DOHH2 (cell line): ENCODE measurements around the gene ZBTB11.

Source experiments
- H3F3A ChIP-seq: fragments of 200-600 bp; sonication (generic), shearing (Covaris generic); 2 replicates; pipeline ENCODE4 v1.6.0; 2016; ENCODE audit warnings: antibody characterized with exemption, mild to moderate bottlenecking; ENCODE audit not compliant: control insufficient read depth, insufficient read depth
- H3K27ac ChIP-seq: fragments of 200-600 bp; sonication (generic); 2 replicates; pipeline ENCODE4 v1.5.1; 2014; ENCODE audit warnings: low read depth, mild to moderate bottlenecking, low read length, moderate library complexity
- H3K27me3 ChIP-seq: fragments of 200-600 bp; sonication (generic); 2 replicates; pipeline ENCODE4 v1.6.1; 2014; ENCODE audit warnings: mild to moderate bottlenecking, low read length, mixed read lengths; ENCODE audit not compliant: control insufficient read depth
- H3K36me3 ChIP-seq: fragments of 200-600 bp; sonication (generic); 2 replicates; pipeline ENCODE4 v1.6.1; 2014; ENCODE audit warnings: mild to moderate bottlenecking, low read length, moderate library complexity, mixed read lengths; ENCODE audit not compliant: control insufficient read depth
- H3K4me1 ChIP-seq: fragments of 200-600 bp; sonication (generic); 2 replicates; pipeline ENCODE4 v1.6.1; 2014; ENCODE audit warnings: mild to moderate bottlenecking, low read length, mixed read lengths; ENCODE audit not compliant: control insufficient read depth
- H3K4me2 ChIP-seq: fragments of 200-600 bp; sonication (generic); 2 replicates; pipeline ENCODE4 v1.6.0; 2014; ENCODE audit warnings: mild to moderate bottlenecking, low read length, moderate library complexity
- H3K4me3 ChIP-seq: fragments of 200-600 bp; sonication (generic); 2 replicates; pipeline ENCODE4 v1.5.1; 2014; ENCODE audit warnings: mild to moderate bottlenecking, low read length, mixed read lengths
- H3K79me2 ChIP-seq: fragments of 200-600 bp; sonication (generic); 2 replicates; pipeline ENCODE4 v1.6.1; 2014; ENCODE audit warnings: mild to moderate bottlenecking, low read length, mixed read lengths; ENCODE audit not compliant: control insufficient read depth
- H3K9me2 ChIP-seq: fragments of 200-600 bp; sonication (generic); replicated peaks from 2 replicates; pipeline ENCODE4 v1.6.1; 2014; ENCODE audit warnings: mild to moderate bottlenecking, low read length, mixed read lengths; ENCODE audit not compliant: control insufficient read depth
- H3K9me3 ChIP-seq: fragments of 200-600 bp; sonication (generic); 2 replicates; pipeline ENCODE4 v1.6.1; 2014; ENCODE audit warnings: antibody characterized with exemption, low read length, mixed read lengths; ENCODE audit not compliant: control insufficient read depth, insufficient read depth
- H4K20me1 ChIP-seq: fragments of 200-600 bp; sonication (generic); 2 replicates; pipeline ENCODE4 v1.6.0; 2014; ENCODE audit warnings: low read depth, mild to moderate bottlenecking, antibody characterized with exemption, low read length, moderate library complexity; ENCODE audit not compliant: control insufficient read depth, insufficient read depth
- EZH2phosphoT487 ChIP-seq: fragments of 200-600 bp; sonication (generic); IDR thresholded peaks from 2 replicates; pipeline ENCODE4 v1.6.1; 2017; ENCODE audit warnings: borderline replicate concordance, mild to moderate bottlenecking, antibody characterized with exemption, low read length, moderate library complexity, mixed read lengths
- TF ChIP-seq, protein P1 (sequence below): fragments of 200-600 bp; sonication (generic); IDR thresholded peaks from one replicate; pipeline ENCODE4 v1.5.1; 2014; ENCODE audit warnings: antibody characterized with exemption, mild to moderate bottlenecking, low read depth, low read length; ENCODE audit not compliant: poor library complexity, severe bottlenecking

Gene ZBTB11, protein sequence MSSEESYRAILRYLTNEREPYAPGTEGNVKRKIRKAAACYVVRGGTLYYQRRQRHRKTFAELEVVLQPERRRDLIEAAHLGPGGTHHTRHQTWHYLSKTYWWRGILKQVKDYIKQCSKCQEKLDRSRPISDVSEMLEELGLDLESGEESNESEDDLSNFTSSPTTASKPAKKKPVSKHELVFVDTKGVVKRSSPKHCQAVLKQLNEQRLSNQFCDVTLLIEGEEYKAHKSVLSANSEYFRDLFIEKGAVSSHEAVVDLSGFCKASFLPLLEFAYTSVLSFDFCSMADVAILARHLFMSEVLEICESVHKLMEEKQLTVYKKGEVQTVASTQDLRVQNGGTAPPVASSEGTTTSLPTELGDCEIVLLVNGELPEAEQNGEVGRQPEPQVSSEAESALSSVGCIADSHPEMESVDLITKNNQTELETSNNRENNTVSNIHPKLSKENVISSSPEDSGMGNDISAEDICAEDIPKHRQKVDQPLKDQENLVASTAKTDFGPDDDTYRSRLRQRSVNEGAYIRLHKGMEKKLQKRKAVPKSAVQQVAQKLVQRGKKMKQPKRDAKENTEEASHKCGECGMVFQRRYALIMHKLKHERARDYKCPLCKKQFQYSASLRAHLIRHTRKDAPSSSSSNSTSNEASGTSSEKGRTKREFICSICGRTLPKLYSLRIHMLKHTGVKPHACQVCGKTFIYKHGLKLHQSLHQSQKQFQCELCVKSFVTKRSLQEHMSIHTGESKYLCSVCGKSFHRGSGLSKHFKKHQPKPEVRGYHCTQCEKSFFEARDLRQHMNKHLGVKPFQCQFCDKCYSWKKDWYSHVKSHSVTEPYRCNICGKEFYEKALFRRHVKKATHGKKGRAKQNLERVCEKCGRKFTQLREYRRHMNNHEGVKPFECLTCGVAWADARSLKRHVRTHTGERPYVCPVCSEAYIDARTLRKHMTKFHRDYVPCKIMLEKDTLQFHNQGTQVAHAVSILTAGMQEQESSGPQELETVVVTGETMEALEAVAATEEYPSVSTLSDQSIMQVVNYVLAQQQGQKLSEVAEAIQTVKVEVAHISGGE

DNA sequence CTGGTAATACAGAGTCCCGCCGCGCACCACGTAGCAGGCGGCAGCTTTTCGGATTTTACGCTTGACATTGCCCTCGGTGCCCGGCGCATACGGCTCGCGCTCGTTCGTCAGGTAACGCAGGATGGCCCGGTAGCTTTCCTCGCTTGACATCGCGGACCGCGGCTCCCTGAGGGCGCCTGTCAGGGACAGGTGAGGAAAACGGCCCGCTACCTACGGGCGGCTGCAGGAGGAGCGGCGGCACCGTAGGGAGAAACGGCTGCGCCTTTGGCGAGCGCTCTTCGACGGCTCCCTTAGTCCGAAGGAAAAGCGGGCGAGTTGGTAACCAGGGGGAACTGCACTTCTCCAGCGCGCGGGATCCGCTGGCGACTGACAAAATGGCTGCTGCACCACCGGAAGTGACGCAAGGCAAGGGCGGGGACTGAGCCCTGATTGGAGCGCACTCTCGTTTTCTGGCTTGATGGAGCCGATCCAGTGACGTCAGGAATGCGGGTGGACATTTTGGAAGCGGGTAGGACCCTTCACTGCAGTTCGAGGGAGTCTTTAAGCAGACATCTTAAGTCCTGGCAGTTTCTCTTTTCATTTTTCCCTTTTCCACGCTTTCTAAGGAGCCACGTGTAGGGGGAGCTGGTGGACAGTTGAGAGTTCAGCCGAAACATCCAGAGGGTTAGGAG lies at the start of gene ZBTB11:
TSS of gene ZBTB11 (minus strand) at position 368 of the 671 bp plus-strand sequence. CDS start at position 150, 218 bp downstream.
- H3K27me3 ChIP-seq = no peaks in the 10 kb centered on the region
- TF ChIP-seq, protein P1, sequence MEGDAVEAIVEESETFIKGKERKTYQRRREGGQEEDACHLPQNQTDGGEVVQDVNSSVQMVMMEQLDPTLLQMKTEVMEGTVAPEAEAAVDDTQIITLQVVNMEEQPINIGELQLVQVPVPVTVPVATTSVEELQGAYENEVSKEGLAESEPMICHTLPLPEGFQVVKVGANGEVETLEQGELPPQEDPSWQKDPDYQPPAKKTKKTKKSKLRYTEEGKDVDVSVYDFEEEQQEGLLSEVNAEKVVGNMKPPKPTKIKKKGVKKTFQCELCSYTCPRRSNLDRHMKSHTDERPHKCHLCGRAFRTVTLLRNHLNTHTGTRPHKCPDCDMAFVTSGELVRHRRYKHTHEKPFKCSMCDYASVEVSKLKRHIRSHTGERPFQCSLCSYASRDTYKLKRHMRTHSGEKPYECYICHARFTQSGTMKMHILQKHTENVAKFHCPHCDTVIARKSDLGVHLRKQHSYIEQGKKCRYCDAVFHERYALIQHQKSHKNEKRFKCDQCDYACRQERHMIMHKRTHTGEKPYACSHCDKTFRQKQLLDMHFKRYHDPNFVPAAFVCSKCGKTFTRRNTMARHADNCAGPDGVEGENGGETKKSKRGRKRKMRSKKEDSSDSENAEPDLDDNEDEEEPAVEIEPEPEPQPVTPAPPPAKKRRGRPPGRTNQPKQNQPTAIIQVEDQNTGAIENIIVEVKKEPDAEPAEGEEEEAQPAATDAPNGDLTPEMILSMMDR = peak; percentile 51
- no peak for TF ChIP-seq EZH2phosphoT487
- H3F3A ChIP-seq = peaks cover 36% of the 10 kb centered on the region
- H3K79me2 ChIP-seq = peaks cover 68% of the 10 kb centered on the region
- peak within 1 kb of the TSS; percentile 77 for H3K27ac ChIP-seq
- peak within 1 kb of the TSS; percentile 71 for H3K4me2 ChIP-seq
- H3K4me1 ChIP-seq = peaks cover 33% of the 10 kb centered on the region
- H3K9me2 ChIP-seq = no peaks in the 10 kb centered on the region
- no peaks in the 10 kb centered on the region for H3K9me3 ChIP-seq
- peaks cover 55% of the 10 kb centered on the region for H3K36me3 ChIP-seq
- peaks cover 10% of the 10 kb centered on the region; the same call in 1 of the 2 replicates for H4K20me1 ChIP-seq
- H3K4me3 ChIP-seq = peak within 1 kb of the TSS; percentile 97

DNA sequence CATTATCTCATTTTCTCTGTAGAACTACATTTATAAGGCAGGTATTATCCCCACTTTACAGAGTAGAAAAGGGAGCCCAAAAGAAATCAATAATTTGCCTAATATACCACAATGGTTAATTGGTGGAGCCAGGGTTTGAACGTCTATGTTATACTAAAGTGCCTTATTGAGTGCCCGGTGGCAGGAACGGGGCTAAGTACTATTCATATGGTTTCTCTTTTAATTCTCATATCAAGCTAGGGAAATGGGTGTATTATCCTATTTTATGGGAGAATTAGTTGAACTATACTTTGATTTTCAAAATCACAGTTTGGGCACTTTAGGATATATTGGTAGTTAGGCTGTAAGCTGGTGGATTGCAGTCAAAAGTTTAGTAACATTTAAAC lies 49.0 kb upstream of the ZBTB11 start:
- H3K27ac ChIP-seq = peak overlapping the region; percentile 70; the same call in 1 of the 2 replicates
- H3K9me3 ChIP-seq = no peaks in the 10 kb centered on the region
- H3F3A ChIP-seq = peaks cover 19% of the 10 kb centered on the region
- peaks cover 24% of the 10 kb centered on the region for H3K79me2 ChIP-seq
- no peaks in the 10 kb centered on the region for H3K27me3 ChIP-seq
- peaks cover 60% of the 10 kb centered on the region for H3K36me3 ChIP-seq
- no peaks in the 10 kb centered on the region for H3K9me2 ChIP-seq
- H3K4me3 ChIP-seq = peak overlapping the region; percentile 84
- TF ChIP-seq, protein P1 = no peak
- peak overlapping the region; percentile 67 for H3K4me2 ChIP-seq
- no peaks in the 10 kb centered on the region for H4K20me1 ChIP-seq
- H3K4me1 ChIP-seq = peaks cover 37% of the 10 kb centered on the region

DNA sequence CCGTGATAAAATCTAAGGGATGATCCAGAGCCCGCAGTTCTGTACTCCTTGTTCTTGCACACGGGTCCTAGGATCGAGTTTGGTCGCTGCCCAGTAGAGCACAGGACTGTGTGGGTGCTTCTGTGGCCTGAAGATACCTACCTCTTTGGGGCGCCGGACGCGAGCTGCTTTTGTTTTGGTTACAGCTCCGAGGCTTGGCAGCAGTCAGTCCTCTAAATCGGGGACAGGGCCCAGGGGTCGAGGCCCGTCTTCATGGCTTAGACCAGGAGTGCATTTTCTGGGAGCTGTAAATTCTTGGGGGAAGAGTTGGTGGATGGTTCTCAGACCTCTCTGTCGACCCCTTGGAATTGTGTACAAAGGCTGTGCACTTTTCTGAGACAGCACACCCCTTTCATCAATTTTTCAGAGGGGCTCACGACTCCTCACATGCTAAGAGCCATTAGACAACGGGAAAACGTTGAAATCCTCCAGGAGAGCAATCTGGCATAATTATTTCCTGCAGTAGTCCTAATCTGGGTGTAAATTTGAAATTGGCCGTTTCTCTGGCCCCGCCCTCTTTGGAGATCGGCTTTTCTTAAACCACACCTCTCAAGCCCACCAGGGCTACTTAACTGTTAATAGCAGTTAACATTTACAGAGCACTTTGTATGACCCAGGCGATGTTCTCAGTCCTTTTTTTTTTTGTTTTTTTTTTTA lies 48.4 kb upstream of the ZBTB11 start:
- Histone ChIP-seq H3K4me2 (peak overlapping the region; percentile 67), H3K79me2 (peaks cover 24% of the 10 kb centered on the region), H3K36me3 (peaks cover 54% of the 10 kb centered on the region), H3K4me1 (peaks cover 43% of the 10 kb centered on the region), H3K9me2 (no peaks in the 10 kb centered on the region), H3K4me3 (peak overlapping the region; percentile 84), H3K9me3 (no peaks in the 10 kb centered on the region), H4K20me1 (no peaks in the 10 kb centered on the region), H3K27ac (peak overlapping the region; percentile 70), H3F3A (peaks cover 20% of the 10 kb centered on the region), H3K27me3 (no peaks in the 10 kb centered on the region)
- TF ChIP-seq, protein P1 = no peak
- TF ChIP-seq EZH2phosphoT487 = no peak
